Measurements from ENCODE around the gene KCNQ5.

KCNQ5 gene

DNA sequence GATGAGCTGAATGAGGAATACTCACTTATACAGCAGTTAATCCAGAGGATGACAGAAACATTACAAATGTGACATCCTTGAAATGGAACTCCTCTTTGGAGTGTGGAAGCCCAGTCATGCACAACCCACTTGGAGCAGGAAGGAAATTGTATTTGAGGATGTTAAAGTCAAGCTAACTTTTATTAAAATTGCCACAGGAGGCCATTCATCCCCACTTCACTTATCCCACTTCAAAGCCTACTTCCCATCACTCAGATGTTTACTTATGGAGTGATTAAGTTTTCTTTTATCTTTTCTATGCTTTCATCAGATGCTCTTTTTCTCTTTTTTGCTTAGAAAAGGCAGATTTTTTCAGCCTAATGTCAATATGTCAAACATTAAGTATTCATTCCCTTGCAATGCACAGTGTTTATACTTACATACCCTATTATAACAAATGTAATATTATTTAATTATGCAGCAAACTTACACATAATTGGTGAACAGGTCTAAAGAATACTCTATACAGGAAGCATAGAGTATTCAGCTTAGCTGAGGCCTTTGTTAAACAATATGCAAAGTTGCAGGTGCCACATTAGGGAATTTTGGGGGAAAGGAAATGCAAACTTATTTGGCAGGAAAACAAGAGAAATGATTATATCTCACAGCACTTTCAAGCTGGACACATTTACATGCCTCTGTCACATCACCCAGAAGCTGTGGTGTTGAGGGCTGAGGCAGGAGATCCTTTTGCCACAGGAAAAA lies 454.5 kb downstream of the KCNQ5 start:
- DNase-seq: no peak

DNA sequence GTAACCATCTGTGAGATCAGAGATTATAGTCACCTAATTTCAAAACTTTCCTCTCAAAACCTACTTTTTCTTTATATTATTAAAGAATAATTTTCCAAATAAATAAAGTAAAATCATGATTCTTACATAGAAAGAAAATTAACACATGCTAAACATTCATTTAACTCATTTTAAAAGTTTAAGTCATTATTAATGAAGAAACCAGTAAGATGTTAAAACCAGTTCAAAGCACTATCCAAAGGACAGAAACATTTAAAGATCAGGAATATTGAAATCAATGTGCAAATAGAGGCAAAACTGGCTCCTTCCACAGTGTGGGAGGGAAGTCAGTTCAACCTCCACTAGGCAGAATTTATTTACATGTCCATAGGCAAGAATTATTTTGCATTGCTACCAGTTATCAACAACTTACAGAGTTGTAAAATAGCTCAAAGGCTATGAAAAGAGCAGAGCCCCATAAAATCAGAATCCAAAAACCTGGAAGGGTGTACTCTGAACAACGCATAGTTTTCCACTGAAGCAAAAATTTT lies 456.5 kb downstream of the KCNQ5 start:
- DNase-seq: no peak

DNA sequence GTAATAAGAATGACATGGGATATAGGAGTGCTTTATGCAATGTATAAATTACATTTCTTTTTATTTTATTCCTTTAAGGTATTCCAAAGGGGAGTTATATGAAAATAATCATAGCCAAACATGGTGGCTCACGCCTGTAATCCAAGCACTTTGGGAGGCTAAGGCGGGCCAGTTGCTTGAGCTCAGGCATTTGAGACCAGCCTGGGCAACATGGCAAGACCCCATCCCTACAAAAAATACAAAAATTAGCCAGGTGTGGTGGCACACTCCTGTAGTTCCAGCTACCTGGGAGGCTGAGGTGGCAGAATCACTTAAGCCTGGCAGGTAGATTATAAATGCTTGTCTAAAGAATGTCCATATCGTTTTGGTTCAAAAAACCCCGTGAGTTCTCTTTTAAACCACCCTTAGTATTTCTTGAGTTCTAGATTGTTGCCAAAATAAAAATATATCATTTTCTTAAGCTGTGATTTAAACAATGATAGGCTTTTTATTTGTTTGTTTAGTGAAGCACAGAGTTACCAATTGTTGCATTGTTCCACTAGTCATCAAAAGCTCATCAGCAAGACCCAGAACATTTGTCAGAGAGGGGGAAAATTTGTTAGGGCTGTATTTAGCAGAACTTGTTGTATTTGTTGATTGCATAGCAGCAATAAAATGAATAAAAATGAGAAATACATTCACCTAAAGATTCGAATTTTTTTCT lies 457.2 kb downstream of the KCNQ5 start:
- no peak for DNase-seq

DNA sequence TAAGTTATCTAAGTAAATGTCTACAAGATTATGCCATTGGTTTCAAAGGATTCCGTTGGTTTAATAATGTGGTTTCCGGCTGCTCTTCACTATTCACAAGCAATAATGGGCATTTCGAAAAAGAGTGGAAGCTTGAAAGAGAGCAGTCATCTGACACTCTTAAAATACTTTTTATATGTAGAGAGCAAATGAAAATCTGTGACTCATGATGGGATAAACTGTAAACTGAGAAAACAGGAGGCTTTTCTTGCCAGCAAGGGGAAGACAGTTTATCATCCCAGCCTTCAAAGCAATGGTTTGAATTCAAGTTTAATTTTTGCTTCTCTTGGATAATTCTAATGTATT lies 457.7 kb downstream of the KCNQ5 start:
- peak; percentile 81 for DNase-seq

DNA sequence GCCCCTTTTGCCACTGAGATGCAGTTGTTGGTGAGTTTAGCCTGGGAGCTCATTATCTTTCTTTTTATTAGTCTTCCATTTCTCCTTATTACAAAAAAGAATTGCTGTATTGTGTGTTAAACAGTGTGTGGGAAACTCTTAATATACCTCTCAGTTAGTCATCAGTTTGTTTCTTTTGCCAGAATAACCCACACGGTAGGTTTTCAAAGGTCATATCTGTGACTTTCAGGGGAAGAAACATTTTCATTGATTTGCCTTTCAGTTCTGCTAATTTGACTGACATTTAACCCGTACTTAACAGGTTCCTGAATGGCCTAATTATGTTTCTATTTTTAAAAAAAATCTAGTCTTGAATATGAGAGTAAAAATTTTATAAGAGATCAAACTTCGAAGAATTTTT lies 458.1 kb downstream of the KCNQ5 start:
- peak; percentile 15 for DNase-seq

DNA sequence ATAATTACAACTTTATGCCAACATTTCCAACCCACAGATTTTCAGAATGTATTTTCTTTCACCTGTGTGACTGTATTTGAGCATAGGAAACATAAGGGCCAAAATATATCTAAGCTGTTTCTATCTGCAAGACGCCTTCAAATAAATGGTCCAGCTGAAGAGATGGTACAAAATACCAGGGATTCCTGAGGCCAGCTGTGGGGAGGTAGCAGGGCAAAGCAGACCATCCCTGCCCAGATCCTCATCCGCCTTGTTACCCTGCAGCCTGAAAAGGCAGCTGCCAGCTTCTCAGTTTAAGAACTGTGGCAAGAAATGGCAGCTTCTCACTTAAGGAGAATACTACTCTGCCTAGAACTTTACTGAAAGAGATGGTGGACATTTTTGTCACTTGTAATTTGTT lies 460.1 kb downstream of the KCNQ5 start:
- no peak for DNase-seq

DNA sequence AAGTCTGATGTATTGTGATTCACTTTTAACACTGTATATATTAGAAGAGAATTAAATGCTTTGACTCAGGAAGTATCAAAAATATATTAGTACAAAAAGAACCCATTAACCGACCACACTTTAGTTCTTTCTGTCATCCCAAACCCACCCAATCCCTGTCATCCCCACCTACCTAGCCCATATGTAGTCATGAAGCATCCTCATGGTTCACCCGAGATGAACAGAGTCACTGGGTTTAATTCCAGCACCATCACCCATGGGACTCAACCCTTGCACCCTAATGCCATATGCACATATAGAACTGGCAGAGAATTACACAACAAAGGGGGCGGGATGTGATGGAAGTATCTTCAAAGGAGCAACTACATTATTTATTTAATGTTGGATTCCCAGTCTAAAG lies 462.0 kb downstream of the KCNQ5 start:
- no peak for DNase-seq

DNA sequence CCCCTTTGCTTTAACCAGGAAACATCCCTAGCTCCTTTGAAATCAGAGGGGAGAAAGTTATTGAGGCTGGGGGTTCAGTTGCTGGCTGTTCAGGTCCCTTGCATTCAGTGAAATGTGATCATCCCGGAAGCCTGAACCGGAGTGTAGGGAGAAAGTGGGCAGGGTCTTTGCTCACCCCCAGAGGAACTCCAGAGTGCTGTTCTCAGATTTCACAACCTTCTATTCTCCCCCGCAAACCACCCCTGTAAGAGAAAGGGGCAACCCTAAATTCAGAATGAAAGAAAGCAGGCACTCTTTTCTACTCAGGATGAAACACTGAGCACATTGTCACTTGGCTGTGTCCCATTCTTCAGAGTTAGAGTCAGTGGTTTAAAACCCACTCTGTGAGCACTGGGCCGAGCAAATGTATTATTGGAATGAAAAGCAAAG lies 463.6 kb downstream of the KCNQ5 start:
- DNase-seq: peak; percentile 35

DNA sequence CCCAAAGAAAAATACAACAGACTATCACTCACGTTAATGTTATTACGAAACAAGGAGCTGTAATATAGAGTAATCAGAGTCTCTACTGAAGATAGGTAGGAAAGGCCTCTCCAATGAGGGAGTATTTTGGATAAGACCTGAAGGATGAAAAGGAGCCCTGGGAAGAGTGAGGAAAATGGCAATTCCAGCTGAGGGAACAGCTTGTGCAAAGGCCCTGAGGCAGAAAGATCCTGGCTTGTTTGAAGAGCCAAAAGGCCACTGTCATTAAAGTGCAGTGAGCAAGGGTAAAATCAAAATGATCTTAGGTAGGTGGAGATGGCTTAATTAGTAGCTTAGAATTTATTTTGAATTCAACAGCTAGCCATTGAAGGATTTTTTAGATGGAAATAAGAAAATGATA lies 464.9 kb downstream of the KCNQ5 start:
- no peak for DNase-seq

DNA sequence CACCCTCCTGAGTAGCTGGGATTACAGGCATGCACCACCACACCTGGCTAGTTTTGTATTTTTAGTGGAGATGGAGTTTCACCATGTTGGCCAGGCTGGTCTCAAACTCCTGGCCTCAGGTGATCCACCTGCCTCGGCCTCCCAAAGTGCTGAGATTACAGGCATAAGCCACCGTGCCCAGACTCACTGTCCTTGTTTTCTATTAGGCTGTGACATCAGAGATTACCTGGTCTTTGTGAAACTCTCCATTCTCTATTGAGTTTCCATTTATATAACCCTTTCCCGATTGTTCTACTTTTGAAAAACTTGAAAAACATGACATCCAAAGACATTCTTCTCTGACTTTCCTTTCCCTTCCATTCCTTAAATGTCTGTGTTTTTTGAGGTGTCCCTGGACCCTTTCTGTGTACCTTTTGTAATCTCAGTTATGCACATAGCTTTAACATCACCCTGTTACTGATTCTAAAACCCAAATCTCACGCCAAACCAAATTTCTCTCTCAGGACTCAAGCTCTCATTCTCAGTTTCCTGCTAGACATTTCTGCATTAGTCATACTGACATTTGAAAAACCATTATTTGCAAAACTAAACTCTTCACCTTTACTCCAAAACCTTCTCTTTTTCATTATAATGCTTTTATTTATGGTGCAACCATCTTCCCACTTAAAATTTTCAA lies 466.4 kb downstream of the KCNQ5 start:
- no peak for DNase-seq

DNA sequence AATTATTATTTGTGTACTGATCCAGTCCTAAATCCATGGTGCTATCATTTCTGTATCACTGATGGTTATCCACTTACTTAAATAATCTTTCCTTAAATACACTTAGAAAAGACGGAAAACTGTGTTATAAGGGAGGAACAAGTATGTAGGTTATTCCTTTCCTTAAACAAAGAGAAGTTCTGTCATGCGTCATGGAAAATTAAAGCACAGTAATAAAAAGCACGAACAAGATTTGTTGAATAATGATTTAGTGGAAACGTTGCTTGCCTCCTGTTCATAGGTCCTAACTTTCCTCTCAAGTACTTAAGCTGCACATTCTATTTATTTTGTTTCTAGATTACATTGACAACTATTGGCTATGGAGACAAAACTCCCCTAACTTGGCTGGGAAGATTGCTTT lies 483.1 kb downstream of the KCNQ5 start:
- no peak for DNase-seq

DNA sequence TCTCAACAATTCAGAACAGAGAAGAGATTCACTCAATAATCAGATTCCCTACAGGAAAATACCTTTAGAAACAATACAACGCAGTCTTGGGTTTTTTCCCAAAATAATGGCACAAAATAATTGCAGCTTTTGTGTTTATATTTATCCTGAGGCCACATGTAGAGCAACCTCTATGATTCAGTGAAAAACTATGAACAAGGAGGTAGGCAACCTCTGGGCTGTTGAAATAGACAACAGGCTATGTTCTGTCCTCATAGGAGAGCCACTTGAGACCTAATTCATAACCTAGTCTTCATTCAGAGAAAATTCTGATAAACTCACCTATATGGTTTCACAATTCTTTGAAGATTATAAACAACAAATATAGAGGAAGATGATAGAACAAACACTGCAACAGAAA lies 485.2 kb downstream of the KCNQ5 start:
- no peak for DNase-seq

DNA sequence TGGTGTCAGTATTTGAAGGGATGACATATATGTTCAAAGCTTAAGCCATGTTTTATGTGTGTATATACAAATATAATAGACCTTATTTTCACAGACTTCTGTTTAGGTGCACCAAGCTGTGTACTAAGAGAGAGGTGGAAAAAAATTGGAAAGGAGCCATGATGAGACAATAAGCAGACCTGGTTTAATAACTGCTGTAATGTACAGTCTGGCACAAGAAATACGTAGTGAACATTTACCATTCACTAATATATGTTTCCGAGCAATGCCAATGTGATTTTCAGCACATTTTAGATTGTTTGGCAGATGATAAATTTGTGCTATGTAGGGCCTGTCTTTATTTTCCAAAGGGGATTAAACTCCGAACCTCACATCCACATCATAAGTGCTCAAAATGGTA lies 487.1 kb downstream of the KCNQ5 start:
- no peak for DNase-seq

DNA sequence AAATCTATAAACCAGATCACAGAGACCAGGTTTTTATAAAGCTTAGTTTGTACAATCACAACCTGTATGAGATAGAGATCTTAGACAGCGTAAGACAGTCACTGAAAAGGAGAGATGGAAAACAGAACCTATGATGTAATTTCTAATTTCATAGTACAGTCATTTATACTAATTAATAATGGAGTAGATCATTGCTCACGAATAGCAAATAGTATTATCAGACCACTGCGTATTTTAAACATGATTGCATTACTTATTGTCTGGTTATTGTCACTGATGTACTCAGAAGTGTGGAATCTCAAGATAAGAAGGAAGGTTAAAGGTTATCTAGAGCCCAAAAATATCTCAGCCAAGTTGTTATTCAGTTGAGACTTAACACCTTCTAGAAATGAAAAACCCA lies 487.8 kb downstream of the KCNQ5 start:
- no peak for DNase-seq

DNA sequence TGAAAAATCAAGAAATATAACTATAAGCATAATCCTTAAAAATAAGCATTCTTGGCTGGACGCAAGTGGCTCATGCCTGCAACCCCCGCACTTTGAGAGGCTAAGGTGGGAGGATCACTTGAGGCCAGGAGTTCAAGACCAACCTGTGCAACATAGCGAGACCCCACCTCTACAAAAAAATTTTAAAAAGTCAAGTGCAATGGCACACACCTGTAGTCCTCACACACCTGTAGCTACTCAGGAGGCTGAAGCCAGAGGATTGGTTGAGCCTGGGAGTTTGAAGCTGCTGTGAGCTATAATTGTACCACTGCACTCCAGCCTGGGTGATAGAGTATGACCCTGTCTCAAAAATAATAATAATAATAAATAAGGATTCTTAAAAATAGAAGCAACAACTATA lies 494.5 kb downstream of the KCNQ5 start:
- DNase-seq: no peak

DNA sequence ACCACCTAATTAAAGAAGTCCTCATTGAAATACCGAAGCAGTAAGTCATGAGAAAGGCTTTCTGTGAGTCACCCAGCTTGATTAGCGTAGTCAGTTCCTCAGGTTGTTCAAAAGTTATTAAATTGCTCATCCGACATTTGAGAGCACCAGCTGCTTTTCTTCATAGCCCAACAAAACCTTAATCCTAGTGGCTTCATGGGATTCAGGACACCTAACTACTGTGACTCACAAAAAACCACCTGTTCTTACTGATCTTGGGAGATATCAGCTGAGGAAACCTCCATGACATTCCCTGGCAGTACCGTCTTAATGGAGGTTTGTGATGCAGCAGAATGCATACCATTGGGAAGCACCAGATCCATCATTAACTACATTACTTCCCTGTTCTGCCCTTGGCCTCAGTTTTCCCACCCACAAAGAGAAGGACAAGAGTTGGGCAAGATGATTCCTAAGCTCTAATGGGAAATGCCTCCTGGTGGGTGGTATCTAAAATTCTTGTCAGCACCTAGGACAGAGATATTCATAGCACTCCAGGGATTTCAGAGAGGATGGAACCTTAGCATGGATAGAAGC lies 499.6 kb downstream of the KCNQ5 start:
- DNase-seq: peak; percentile 89

DNA sequence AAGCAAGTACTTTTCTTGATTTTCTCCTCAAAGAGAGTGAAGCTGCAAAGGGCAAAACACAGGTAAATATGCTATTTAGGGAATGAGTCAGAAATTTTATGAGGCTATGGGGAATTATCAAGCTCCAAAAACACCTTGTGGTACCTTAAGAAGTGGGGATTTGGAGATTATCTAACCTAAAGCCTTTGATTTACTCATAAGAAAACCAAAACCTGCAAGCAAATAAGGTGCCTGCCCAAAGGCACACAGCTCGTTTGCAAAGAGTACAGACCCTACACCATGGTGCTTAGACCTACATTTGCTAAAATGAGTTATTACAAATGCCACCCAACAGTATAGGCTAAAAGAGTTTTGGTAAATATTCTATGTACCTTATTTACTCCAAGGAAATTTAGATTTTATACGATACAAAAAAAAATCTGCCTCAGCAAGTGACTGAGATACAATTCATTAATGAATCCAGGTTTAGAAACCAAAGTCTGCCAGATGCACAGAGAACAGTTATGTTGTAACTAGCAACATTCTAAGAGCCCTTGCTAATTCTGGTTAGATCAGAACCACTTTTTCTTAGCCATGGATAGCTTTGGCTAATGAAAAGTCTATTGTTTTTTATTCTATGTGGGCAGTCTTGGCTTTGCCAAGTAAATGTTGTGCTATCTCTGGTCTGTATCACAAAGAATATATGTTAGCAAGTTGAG lies 501.9 kb downstream of the KCNQ5 start:
- DNase-seq: no peak

DNA sequence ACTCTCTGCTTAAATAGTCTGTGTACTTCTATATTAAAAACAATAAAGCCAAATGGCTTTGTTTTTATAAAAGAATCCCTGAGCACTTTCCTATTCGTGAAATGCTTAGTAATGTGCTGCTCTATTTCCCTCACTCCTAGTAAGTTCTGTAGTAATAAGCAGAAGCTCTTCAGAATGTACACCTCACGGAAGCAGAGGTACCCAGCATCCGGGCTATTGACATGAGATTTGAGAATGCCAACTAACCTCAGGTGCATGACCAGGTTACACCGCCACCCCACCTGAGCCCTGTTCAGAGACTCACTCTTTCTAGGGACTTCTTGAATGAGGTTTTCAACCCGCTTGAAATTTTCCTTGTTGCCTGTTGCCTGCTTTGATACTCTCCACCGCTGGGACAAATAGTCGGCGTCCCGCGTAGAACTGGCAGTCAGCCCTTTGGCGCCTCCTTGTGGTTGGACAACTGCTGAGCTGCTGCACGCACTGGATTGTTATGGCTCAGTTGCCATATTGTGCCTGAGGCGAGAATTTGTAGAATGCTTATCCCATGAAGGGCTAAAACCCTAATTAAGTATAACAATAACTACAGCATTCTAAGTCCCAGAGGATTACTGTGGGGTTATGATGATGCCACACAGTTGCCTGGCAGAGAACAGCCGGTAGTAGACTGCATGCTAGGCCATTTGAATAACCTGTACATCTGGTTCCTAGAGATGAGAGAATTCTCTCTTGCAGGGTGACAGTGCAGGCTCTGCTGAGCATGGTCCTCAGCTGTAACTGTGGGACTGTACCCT lies 508.0 kb downstream of the KCNQ5 start:
- DNase-seq: peak; percentile 67

DNA sequence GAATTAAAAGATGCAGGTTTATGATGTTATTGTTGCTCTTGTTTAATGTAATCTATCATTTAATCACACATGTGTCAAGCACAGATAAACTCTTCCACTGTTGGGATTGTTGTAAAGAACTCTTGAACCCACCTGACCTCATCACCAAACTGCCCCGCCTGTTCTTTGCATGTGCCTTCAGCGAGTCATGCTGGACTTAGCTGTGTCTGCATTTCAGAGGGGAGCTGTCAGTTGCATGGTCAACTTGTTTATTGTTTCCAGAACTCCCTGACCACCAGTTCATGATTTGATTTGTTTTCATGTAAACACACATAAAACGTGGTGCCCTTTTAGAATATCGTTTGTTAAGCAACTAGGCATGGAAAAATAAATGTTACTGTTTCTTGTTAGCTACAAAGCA lies 509.8 kb downstream of the KCNQ5 start:
- no peak for DNase-seq

DNA sequence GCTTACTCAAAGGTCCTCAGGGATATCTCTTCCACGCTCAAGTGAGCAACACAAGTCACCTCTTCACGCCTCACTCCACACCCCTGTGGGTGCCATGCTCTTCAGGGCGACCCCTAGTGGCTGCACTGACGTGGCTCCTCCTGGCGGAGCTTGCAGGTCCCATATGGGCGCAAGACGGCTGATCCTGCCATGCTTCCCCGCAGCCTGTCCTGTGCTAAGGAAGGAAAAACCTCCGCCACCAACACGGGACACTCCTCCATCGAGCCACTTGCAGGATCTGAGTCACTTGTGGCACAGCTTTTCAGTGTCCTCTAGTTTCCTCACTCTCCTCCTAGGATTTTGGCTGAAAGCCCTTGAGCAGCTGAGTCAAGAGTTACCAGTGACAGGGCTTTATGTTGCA lies 512.7 kb downstream of the KCNQ5 start:
- no peak for DNase-seq

DNA sequence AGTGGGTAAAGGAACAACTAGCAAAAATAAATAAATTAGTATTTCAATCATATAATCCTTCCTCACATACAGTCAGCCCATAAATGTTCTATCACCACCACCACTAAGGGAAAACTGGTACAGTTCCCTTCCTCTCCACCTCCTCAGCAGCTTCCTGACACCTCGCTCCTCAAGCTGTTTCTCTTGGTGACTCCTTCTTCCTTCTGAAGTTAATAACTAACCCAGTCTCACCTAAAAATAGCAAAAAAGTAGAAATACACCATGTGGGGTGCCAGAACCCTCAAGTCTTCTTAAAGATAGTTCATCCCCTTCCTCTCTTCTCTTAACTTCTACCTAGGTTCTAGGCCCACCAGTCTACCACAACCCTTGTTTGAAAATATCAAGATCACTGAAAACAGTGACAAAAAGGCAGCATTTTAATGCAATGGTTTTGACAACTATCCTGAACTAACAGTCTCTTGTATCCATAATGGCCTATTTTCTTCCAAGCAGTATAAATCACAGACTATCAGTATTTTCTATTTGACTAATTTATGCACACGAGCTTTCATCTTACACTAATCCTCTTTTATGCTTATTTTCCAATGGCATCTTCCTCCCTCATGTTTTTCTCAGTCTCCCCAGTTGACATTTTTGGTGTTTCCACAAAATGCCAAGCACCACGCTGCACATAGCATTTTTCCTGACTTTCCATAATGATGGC lies 518.0 kb downstream of the KCNQ5 start:
- DNase-seq: no peak

DNA sequence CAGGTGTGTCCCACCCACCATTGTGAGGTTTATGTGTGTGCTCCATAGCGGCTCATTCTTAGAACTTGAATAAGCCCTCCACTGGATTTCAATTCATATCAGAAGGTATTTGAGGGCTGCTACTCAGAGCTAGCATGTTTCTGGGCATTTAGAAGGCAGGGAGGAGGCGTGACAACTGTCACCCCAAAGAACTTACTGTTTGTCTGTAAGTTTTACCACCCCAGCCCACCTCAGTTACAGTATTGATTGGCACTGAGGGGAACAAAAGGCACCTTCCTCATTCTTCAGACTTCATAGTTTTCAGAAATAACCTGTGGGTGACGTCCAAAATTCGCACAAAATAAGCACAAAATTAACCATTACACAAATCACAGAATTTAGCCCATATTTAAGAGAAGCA lies 521.7 kb downstream of the KCNQ5 start:
- no peak for DNase-seq

All from fibroblast of skin of right quadriceps (primary cell).